C4-2B (cell line): ENCODE measurements around the gene ELMO1.

ENCODE experiments used
- ZFX ChIP-seq: fragments of 450-650 bp; IDR thresholded peaks from 2 replicates; pipeline ENCODE4 v1.6.1; 2017
- TF ChIP-seq, protein P1 (sequence below): fragments of 450-650 bp; conservative IDR thresholded peaks from 2 replicates; pipeline ENCODE4 v1.5.1; 2017; ENCODE audit warnings: mild to moderate bottlenecking

DNA sequence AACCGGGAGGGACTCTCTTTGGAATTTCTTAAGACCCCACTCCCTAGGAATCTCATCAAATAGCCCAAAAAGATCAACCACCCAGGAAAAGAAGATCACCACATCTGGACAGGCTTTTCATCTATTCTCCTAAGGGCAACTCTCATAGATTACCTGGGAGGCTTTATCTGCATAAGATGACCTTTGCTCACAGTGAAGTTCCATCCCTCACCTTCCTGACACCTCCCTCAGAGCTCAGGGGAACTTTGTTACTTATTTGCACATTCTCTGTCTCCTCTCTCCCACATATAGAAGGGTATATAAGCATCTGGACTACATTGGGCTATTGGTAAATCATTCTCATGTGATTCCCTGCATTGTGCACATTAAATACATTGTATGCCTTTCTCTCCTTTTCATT, 80.1 kb downstream of the ELMO1 start:
- TF ChIP-seq, protein P1, sequence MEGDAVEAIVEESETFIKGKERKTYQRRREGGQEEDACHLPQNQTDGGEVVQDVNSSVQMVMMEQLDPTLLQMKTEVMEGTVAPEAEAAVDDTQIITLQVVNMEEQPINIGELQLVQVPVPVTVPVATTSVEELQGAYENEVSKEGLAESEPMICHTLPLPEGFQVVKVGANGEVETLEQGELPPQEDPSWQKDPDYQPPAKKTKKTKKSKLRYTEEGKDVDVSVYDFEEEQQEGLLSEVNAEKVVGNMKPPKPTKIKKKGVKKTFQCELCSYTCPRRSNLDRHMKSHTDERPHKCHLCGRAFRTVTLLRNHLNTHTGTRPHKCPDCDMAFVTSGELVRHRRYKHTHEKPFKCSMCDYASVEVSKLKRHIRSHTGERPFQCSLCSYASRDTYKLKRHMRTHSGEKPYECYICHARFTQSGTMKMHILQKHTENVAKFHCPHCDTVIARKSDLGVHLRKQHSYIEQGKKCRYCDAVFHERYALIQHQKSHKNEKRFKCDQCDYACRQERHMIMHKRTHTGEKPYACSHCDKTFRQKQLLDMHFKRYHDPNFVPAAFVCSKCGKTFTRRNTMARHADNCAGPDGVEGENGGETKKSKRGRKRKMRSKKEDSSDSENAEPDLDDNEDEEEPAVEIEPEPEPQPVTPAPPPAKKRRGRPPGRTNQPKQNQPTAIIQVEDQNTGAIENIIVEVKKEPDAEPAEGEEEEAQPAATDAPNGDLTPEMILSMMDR: no peak
- TF ChIP-seq ZFX: no peak
